H1 (cell line): ENCODE measurements around the gene ADAM22. TPM values are rescaled to one million over a fixed set of nuclear protein-coding genes. Genes with fewer than 3 reads are reported as not detected.

Experiments
- CTCF ChIA-PET: fragments of 300-600 bp; sonication (Branson Sonifier 250); formaldehyde crosslinking; loops from one replicate; lab custom pipeline; 2021; ENCODE audit not compliant: partially characterized antibody; lab: Charles Lee
- POLR2A ChIA-PET: fragments of 300-600 bp; sonication (Branson Sonifier 250); formaldehyde crosslinking; loops from one replicate; lab custom pipeline; 2021; ENCODE audit warnings: inconsistent platforms; ENCODE audit not compliant: partially characterized antibody; lab: Charles Lee
- DNase-seq, 2 experiments: peaks; one replicate each; pipeline versions ENCODE4 v3.0.0 to v3.0.0-alpha.2; 2010 to 2022; ENCODE audit warnings: low spot score in 2 of 2, low read depth in 1 of 2, mixed read lengths in 1 of 2
- FAIRE-seq: peaks from 2 replicates; lab custom pipeline; 2011; peaks lifted over from hg19 to GRCh38; lab: Jason Lieb, UNC
- H2AFZ ChIP-seq: 2 replicates; pipeline ENCODE4 v1.8.1; 2012; ENCODE audit warnings: low read length, inconsistent platforms
- H2AK5ac ChIP-seq: 2 replicates; pipeline ENCODE4 v1.6.1; 2013; ENCODE audit warnings: low read depth, low read length
- H2BK120ac ChIP-seq: replicated peaks from 2 replicates; pipeline ENCODE3; 2013; ENCODE audit warnings: low read depth, low read length, inconsistent platforms
- H2BK12ac ChIP-seq: 2 replicates; pipeline ENCODE4 v1.6.1; 2013; ENCODE audit warnings: low read depth, low read length
- H2BK15ac ChIP-seq: 2 replicates; pipeline ENCODE4 v1.6.1; 2013; ENCODE audit warnings: low read length
- H2BK20ac ChIP-seq: 2 replicates; pipeline ENCODE4 v1.6.1; 2013; ENCODE audit warnings: low read length
- H2BK5ac ChIP-seq: 2 replicates; pipeline ENCODE4 v1.6.1; 2013; ENCODE audit warnings: low read depth, low read length
- H3K14ac ChIP-seq: 2 replicates; pipeline ENCODE4 v1.6.1; 2013; ENCODE audit warnings: inconsistent platforms; ENCODE audit not compliant: insufficient read length
- H3K18ac ChIP-seq: 2 replicates; pipeline ENCODE4 v1.6.1; 2013; ENCODE audit warnings: low read length; ENCODE audit errors: extremely low read depth
- H3K23ac ChIP-seq: 2 replicates; pipeline ENCODE4 v1.6.1; 2013; ENCODE audit warnings: inconsistent platforms; ENCODE audit not compliant: insufficient read length
- H3K23me2 ChIP-seq: 2 replicates; pipeline ENCODE4 v1.6.1; 2013; ENCODE audit warnings: low read depth, low read length
- H3K27ac ChIP-seq: 2 replicates; pipeline ENCODE4 v1.6.1; 2011; ENCODE audit warnings: low read depth, low read length, inconsistent platforms
- H3K27me3 ChIP-seq, 4 experiments: replicated peaks in 1 of 4; 1 replicate in 1 of 4; 2 replicates in 3 of 4; pipeline versions ENCODE4 v1.6.1 to v1.8.1; 2011 to 2013; ENCODE audit warnings: low read length in 3 of 4, mild to moderate bottlenecking in 3 of 4, inconsistent platforms in 2 of 4, mixed read lengths in 2 of 4, moderate library complexity in 1 of 4; ENCODE audit not compliant: control insufficient read depth in 3 of 4, insufficient read depth in 3 of 4; ENCODE audit errors: extremely low read depth in 1 of 4
- H3K36me3 ChIP-seq, 4 experiments: 2 replicates each; pipeline versions ENCODE4 v1.6.1 to v1.8.1; 2011 to 2013; ENCODE audit warnings: mild to moderate bottlenecking in 4 of 4, low read length in 3 of 4, moderate library complexity in 2 of 4, control low read depth in 1 of 4, inconsistent platforms in 1 of 4; ENCODE audit not compliant: insufficient read depth in 4 of 4, control insufficient read depth in 2 of 4
- H3K4ac ChIP-seq: replicated peaks from 2 replicates; pipeline ENCODE3; 2013; ENCODE audit warnings: low read length, low read depth, mixed read lengths, inconsistent platforms; ENCODE audit not compliant: insufficient read length
- H3K4me1 ChIP-seq, 4 experiments: replicated peaks in 1 of 4; 1 replicate in 1 of 4; 2 replicates in 3 of 4; pipeline versions ENCODE4 v1.6.1 to v1.8.1; 2011 to 2013; ENCODE audit warnings: low read length in 3 of 4, inconsistent platforms in 2 of 4, mixed read lengths in 1 of 4; ENCODE audit not compliant: insufficient read depth in 4 of 4, control insufficient read depth in 3 of 4
- H3K4me2 ChIP-seq, 2 experiments: 2 replicates each; pipeline versions ENCODE4 v1.6.1 to v1.8.1; 2011 to 2013; ENCODE audit warnings: low read depth in 2 of 2, low read length in 2 of 2, control low read depth in 1 of 2, inconsistent platforms in 1 of 2, mild to moderate bottlenecking in 1 of 2; ENCODE audit not compliant: insufficient read depth in 1 of 2
- H3K4me3 ChIP-seq, 4 experiments: fragments of 200-600, 300-600 bp in 1 of 4; sonication (generic), shearing (Covaris generic), sonication (Bioruptor Twin) in 1 of 4; 2 replicates each; pipeline versions ENCODE4 v1.5.1 to v1.8.1; 2011 to 2016; ENCODE audit warnings: low read length in 4 of 4, low read depth in 3 of 4, control low read depth in 2 of 4, inconsistent platforms in 2 of 4, mild to moderate bottlenecking in 2 of 4, mixed read lengths in 1 of 4, moderate library complexity in 1 of 4; ENCODE audit not compliant: insufficient read depth in 2 of 4; ENCODE audit errors: extremely low read depth in 1 of 4
- H3K56ac ChIP-seq: replicated peaks from 2 replicates; pipeline ENCODE3; 2013; ENCODE audit warnings: low read depth, mild to moderate bottlenecking, mixed read lengths, low read length, inconsistent platforms; ENCODE audit not compliant: insufficient read length
- H3K79me1 ChIP-seq: 2 replicates; pipeline ENCODE4 v1.6.1; 2013; ENCODE audit warnings: low read depth, low read length, control low read depth
- H3K79me2 ChIP-seq, 2 experiments: 2 replicates each; pipeline versions ENCODE4 v1.6.1 to v1.8.1; 2012 to 2013; ENCODE audit warnings: low read length in 2 of 2, mild to moderate bottlenecking in 2 of 2, inconsistent platforms in 1 of 2; ENCODE audit not compliant: insufficient read depth in 2 of 2, control insufficient read depth in 1 of 2
- H3K9ac ChIP-seq, 4 experiments: replicated peaks in 1 of 4; 1 replicate in 1 of 4; 2 replicates in 3 of 4; pipeline versions ENCODE4 v1.6.1 to v1.8.1; 2011 to 2013; ENCODE audit warnings: low read depth in 3 of 4, low read length in 3 of 4, control low read depth in 2 of 4, mild to moderate bottlenecking in 2 of 4, moderate library complexity in 2 of 4, inconsistent platforms in 1 of 4; ENCODE audit errors: extremely low read depth in 1 of 4
- H3K9me3 ChIP-seq, 2 experiments: 2 replicates each; pipeline versions ENCODE4 v1.6.1 to v1.8.1; 2012 to 2013; ENCODE audit warnings: mild to moderate bottlenecking in 2 of 2, moderate library complexity in 2 of 2, control low read depth in 1 of 2, inconsistent platforms in 1 of 2, low read depth in 1 of 2, low read length in 1 of 2, mixed read lengths in 1 of 2; ENCODE audit not compliant: insufficient read depth in 2 of 2
- H4K20me1 ChIP-seq, 2 experiments: replicated peaks in 1 of 2; 2 replicates each; pipeline versions ENCODE3 to v1.8.1; 2011 to 2013; ENCODE audit warnings: inconsistent platforms in 2 of 2, low read length in 2 of 2, mild to moderate bottlenecking in 1 of 2; ENCODE audit not compliant: insufficient read depth in 2 of 2, control insufficient read depth in 1 of 2
- H4K5ac ChIP-seq: 2 replicates; pipeline ENCODE4 v1.6.1; 2013; ENCODE audit warnings: low read length, low read depth, mixed read lengths, inconsistent platforms; ENCODE audit not compliant: insufficient read length
- H4K8ac ChIP-seq: 2 replicates; pipeline ENCODE4 v1.8.0; 2013; ENCODE audit warnings: mild to moderate bottlenecking, moderate library complexity, low read length, inconsistent platforms; ENCODE audit not compliant: insufficient read depth; ENCODE audit errors: extremely low read depth
- H4K91ac ChIP-seq: replicated peaks from 2 replicates; pipeline ENCODE3; 2013; ENCODE audit warnings: low read length, mixed read lengths, inconsistent platforms; ENCODE audit not compliant: insufficient read length
- BRCA1 ChIP-seq: IDR thresholded peaks from 2 replicates; pipeline ENCODE4 v1.6.1; 2012; ENCODE audit warnings: low read depth, low read length, improper control_type of control experiment
- CHD2 ChIP-seq: IDR thresholded peaks from 2 replicates; pipeline ENCODE4 v1.6.1; 2012; ENCODE audit warnings: low read length, improper control_type of control experiment
- CREB1 ChIP-seq: IDR thresholded peaks from 2 replicates; pipeline ENCODE4 v1.6.1; 2012; ENCODE audit warnings: inconsistent platforms
- CTCF ChIP-seq, 3 experiments: IDR thresholded peaks; 1 replicate in 2 of 3; 2 replicates in 1 of 3; pipeline versions ENCODE4 v1.5.1 to v1.6.1; 2011; ENCODE audit warnings: low read length in 3 of 3, mild to moderate bottlenecking in 3 of 3, inconsistent platforms in 2 of 3, low read depth in 1 of 3, moderate library complexity in 1 of 3; ENCODE audit not compliant: insufficient read depth in 1 of 3; ENCODE audit errors: control extremely low read depth in 1 of 3
- GTF2F1 ChIP-seq: IDR thresholded peaks from 2 replicates; pipeline ENCODE4 v1.6.1; 2012; ENCODE audit warnings: low read depth, low read length, improper control_type of control experiment, borderline replicate concordance
- JUND ChIP-seq: IDR thresholded peaks from 2 replicates; pipeline ENCODE4 v1.6.1; 2011; ENCODE audit warnings: mild to moderate bottlenecking, improper control_type of control experiment, low read length
- KDM1A ChIP-seq: fragments of 200-600, 300-600 bp; sonication (generic); IDR thresholded peaks from 2 replicates; pipeline ENCODE4 v1.7.1; 2016; ENCODE audit warnings: mild to moderate bottlenecking, low read length, borderline replicate concordance
- MAFK ChIP-seq: IDR thresholded peaks from 2 replicates; pipeline ENCODE4 v1.6.1; 2012; ENCODE audit warnings: low read depth, mild to moderate bottlenecking, improper control_type of control experiment, low read length
- PHF8 ChIP-seq: fragments of 200-600 bp; sonication (generic); conservative IDR thresholded peaks from 2 replicates; pipeline ENCODE4 v1.7.1; 2012; ENCODE audit warnings: low read depth, mild to moderate bottlenecking, inconsistent platforms, low read length, moderate library complexity
- POU5F1 ChIP-seq: IDR thresholded peaks from 2 replicates; pipeline ENCODE4 v1.6.1; 2011; ENCODE audit warnings: low read depth, mild to moderate bottlenecking, low read length, moderate library complexity
- RAD21 ChIP-seq, 2 experiments: IDR thresholded peaks in 1 of 2; conservative IDR thresholded peaks in 1 of 2; 2 replicates each; pipeline ENCODE4 v1.6.1; 2011; ENCODE audit warnings: low read depth in 2 of 2, low read length in 2 of 2, improper control_type of control experiment in 1 of 2, inconsistent platforms in 1 of 2, mild to moderate bottlenecking in 1 of 2, moderate library complexity in 1 of 2
- SIX5 ChIP-seq: IDR thresholded peaks from 2 replicates; pipeline ENCODE4 v1.6.1; 2011; ENCODE audit warnings: mild to moderate bottlenecking, low read depth, low read length
- YY1 ChIP-seq: IDR thresholded peaks from 2 replicates; pipeline ENCODE4 v1.6.1; 2011; ENCODE audit warnings: low read depth, mild to moderate bottlenecking, low read length
- WGBS, 2 experiments: shearing (Covaris generic) in 1 of 2; methylation state at CpG; one replicate each; pipeline versions ENCODE4 v1.1.6 to v1.1.7; 2013 to 2015; ENCODE audit warnings: low lambda C conversion rate in 2 of 2, mixed read lengths in 2 of 2, inconsistent platforms in 1 of 2, low coverage in 1 of 2, missing lambda C conversion rate in 1 of 2; ENCODE audit not compliant: insufficient replicate concordance in 2 of 2, insufficient coverage in 1 of 2, insufficient read length in 1 of 2; ENCODE audit errors: extremely low coverage in 1 of 2, missing lambda C conversion rate in 1 of 2; 5-methylcytosine and 5-hydroxymethylcytosine counted together
- polyA plus RNA-seq, 7 experiments: library from polyadenylated mRNA; depleted of rRNA in 3 of 7; stranded (reverse) in 5 of 7; unstranded in 2 of 7; fragments of >200 nt in 5 of 7; fragments of 200-250 nt in 2 of 7; gene quantifications; 1 replicate in 5 of 7; 2 replicates in 1 of 7; 4 replicates in 1 of 7; pipeline versions ENCODE4 v1.2.1 to v1.2.3, GENCODE V29; 2011 to 2013; ENCODE audit warnings: missing spikeins in 2 of 7, mixed read lengths in 2 of 7
- total RNA-seq: library from RNA; stranded (reverse); fragmentation: NEBNext Ultra II Directional; extraction: Animal tissue kit (Norgen Biotek cat#: 25700); gene quantifications from 2 replicates; pipeline ENCODE4 v1.2.1, GENCODE V29; 2021

ADAM22 gene
- total and polyA plus RNA-seq, 2 of the 8 experiments (the other 6 are each of a cell fraction or from before 2014, with no cell fraction given): 4.6 to 21.4 TPM

GRCh38 chr7:88057655-88058054, 123.6 kb downstream of the ADAM22 start:
- Histone ChIP-seq H2BK120ac (no peak overlapping the region), H3K23ac (no peak overlapping the region), H4K8ac (no peak overlapping the region), H3K27ac (no peak overlapping the region), H4K20me1 (no peaks in the 10 kb centered on the region), H3K18ac (no peak overlapping the region), H3K4ac (no peak overlapping the region), H2BK15ac (no peak overlapping the region), H3K9me3 (no peaks in the 10 kb centered on the region), H3K36me3 (no peaks in the 10 kb centered on the region), H3K4me1 (no peaks in the 10 kb centered on the region), H2BK5ac (no peak overlapping the region), H4K5ac (no peak overlapping the region), H3K56ac (no peak overlapping the region), H4K91ac (no peak overlapping the region), H3K14ac (no peak overlapping the region), H3K4me2 (no peak overlapping the region), H3K27me3 (no peaks in the 10 kb centered on the region), H2BK20ac (no peak overlapping the region), H3K9ac (no peak overlapping the region), H3K79me1 (no peaks in the 10 kb centered on the region), H3K23me2 (no peaks in the 10 kb centered on the region), H2AFZ (no peak overlapping the region), H3K4me3 (no peak overlapping the region), H2BK12ac (no peak overlapping the region), H3K79me2 (no peaks in the 10 kb centered on the region), H2AK5ac (no peak overlapping the region)
- FAIRE-seq (no peak), DNase-seq (no peak)
- 92% methylated on average over 1 of the region's 1 CpG; no CpG with 5 or more reads in 1 of the 2 experiments for WGBS, 2 experiments
- CTCF ChIA-PET: interaction anchor here (1.3 kb wide), 1 partner anchor 21 kb away, joined by 4 read pairs; no protein-coding TSS in a partner anchor
- POLR2A ChIA-PET: no interaction called here
- TF ChIP-seq KDM1A (no peak), POU5F1 (no peak), SIX5 (no peak), GTF2F1 (no peak), BRCA1 (no peak), PHF8 (no peak), JUND (no peak), MAFK (no peak), RAD21 (IDR thresholded peaks at IDR 0.05 in 1 of 2, conservative IDR thresholded peaks at IDR 0.05 in 1 of 2; ENCODE audit: low read depth in 2 of 2, low read length in 2 of 2) (no peak), CREB1 (no peak), CTCF (IDR thresholded peaks at IDR 0.05; ENCODE audit: control extremely low read depth in 1 of 3, insufficient read depth in 1 of 3, low read depth in 1 of 3, low read length in 3 of 3) (no peak), YY1 (no peak), CHD2 (no peak)
